Measurements from ENCODE around the gene HOXD3. TPM values are rescaled to one million over a fixed set of nuclear protein-coding genes. Genes with fewer than 3 reads are reported as not detected.

Gene HOXD3
- total and polyA plus RNA-seq, 9 of the 15 experiments (the other 6 are each of a cell fraction or from before 2014, with no cell fraction given) = not detected

DNA sequence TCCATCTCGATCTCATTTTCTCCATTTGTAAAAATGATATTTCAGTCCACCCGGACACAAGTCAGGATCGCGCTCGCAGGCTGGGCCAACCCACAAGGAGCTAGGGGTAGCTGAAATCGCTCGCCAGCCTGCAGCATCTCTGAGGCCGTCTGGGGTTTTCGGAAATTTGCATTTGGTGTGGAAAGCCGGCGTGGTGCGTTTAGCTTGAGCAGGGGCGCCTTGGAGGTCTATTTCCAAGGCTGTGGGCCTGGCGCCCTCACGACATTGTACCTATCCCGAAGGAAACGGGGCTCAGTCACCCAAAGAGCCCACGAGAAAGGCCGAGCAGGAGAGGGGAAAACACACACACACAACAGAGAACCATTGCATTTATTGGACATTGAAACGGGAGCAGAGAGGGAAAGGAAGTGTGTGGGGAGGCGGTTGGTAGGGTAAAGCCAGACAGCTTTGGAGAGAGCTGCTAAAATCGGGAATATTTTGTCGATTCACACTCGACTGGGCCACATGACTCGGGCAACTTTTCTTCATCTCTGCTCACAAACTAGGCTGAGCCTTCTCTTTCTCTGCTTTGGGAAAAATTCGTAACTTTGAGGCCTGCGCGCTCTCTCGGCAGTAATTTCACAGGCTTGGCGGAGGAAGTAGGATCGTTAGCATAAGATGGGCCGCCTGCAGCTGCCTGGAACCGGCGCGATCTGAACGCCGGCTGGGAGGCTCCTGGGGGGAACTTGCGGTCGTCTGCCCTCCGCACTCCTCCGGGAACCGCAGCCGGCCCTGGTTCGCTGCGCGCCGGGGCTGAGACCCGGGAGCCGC lies 28.7 kb upstream of the HOXD3 start:
- no peak overlapping the region for H3K9ac ChIP-seq (ENCODE audit: insufficient read depth in 1 of 2, low read depth in 2 of 2, low read length in 2 of 2)
- no TSS peak for BruUV-seq (replicated peaks)
- FAIRE-seq (no peak), DNase-seq (ENCODE audit: extremely low read depth in 1 of 4, low spot score in 3 of 4) (no peak), ATAC-seq (no peak)
- no peaks in the 10 kb centered on the region for H3K79me2 ChIP-seq (ENCODE audit: control insufficient read depth, insufficient read depth, low read length)
- in situ Hi-C loops (cut with MboI) (loop anchor here (5.0 to 25.0 kb wide), 4 partner anchors 509 to 1634 kb away; no protein-coding TSS in a partner anchor), intact Hi-C loops (cut with micrococcal nuclease) (loop anchor here (5.0 kb wide), 2 partner anchors 424 to 684 kb away; no protein-coding TSS in a partner anchor)
- 0 out of 2 replicates have a peak, but pooled peaks cover 8% of the 10 kb centered on the region for H4K20me1 ChIP-seq (replicated peaks; ENCODE audit: control insufficient read depth, insufficient read depth, low read length)
- H3K4me1 ChIP-seq (replicated peaks in 1 of 2; ENCODE audit: control insufficient read depth in 2 of 2, insufficient read depth in 2 of 2, low read length in 2 of 2) = peaks cover 0 to 22% of the 10 kb centered on the region in 2 experiments; a peak in 2 of 5 replicates
- H2AFZ ChIP-seq (ENCODE audit: low read depth, low read length) = no peak overlapping the region
- no peak overlapping the region for H3K4me2 ChIP-seq (ENCODE audit: insufficient read depth, low read length)
- no peak overlapping the region for H3K27ac ChIP-seq (ENCODE audit: extremely low read depth, low read depth, low read length)
- H3K4me3 ChIP-seq = no peak overlapping the region
- H3K27me3 ChIP-seq (ENCODE audit: control insufficient read depth in 2 of 2, insufficient read depth in 2 of 2, low read length in 2 of 2) = peaks cover 58 to 69% of the 10 kb centered on the region in 2 experiments
- CTCF ChIA-PET (ENCODE audit: low intra/inter-chr PET ratio) = interaction anchor here (0.6 to 2.5 kb wide), 5 partner anchors 524 to 1033 kb away, joined by 3 to 18 read pairs (median 5); no protein-coding TSS in a partner anchor
- H3K36me3 ChIP-seq (ENCODE audit: control insufficient read depth, insufficient read depth, low read length) = no peaks in the 10 kb centered on the region
- H3K9me1 ChIP-seq (ENCODE audit: control insufficient read depth, insufficient read depth, low read length) = no peaks in the 10 kb centered on the region
- 24% methylated on average over 49 of the region's 49 CpGs for WGBS (ENCODE audit: insufficient coverage, low coverage, missing lambda C conversion rate)
- POLR2A ChIA-PET = interaction anchor here (0.7 kb wide), 1 partner anchor 301 kb away, joined by 3 read pairs; no protein-coding TSS in a partner anchor
- H3K9me3 ChIP-seq (replicated peaks; ENCODE audit: control insufficient read depth, insufficient read depth, low read depth, low read length) = no peaks in the 10 kb centered on the region
- no peak for TF ChIP-seq ATF7 (IDR thresholded peaks at IDR 0.05)
- no peak for TF ChIP-seq MAFG (tag; conservative IDR thresholded peaks at IDR 0.05)
- no peak for TF ChIP-seq ETV6 (IDR thresholded peaks at IDR 0.05; ENCODE audit: borderline replicate concordance in 1 of 2, low read depth in 2 of 2, low read length in 1 of 2)
- no peak for TF ChIP-seq ETV6 (CRISPR knock-in tag; IDR thresholded peaks at IDR 0.05; ENCODE audit: borderline replicate concordance)
- TF ChIP-seq ZNF830 (CRISPR knock-in tag; IDR thresholded peaks at IDR 0.05) = no peak
- peak; percentile 62 for TF ChIP-seq CBX2 (IDR thresholded peaks at IDR 0.05; ENCODE audit: insufficient read depth, low read length, poor library complexity, severe bottlenecking)
- no peak for TF ChIP-seq ASH1L (IDR thresholded peaks at IDR 0.05; ENCODE audit: borderline replicate concordance, low read depth, partially characterized antibody)
- TF ChIP-seq SRSF1 (IDR thresholded peaks at IDR 0.05; ENCODE audit: low read depth, low read length) = no peak
- TF ChIP-seq RBM25 (IDR thresholded peaks at IDR 0.05; ENCODE audit: low read depth, low read length, severe bottlenecking) = no peak
- no peak for TF ChIP-seq POLR2B (IDR thresholded peaks at IDR 0.05; ENCODE audit: low read depth, partially characterized antibody)
- TF ChIP-seq NR2C1 (IDR thresholded peaks at IDR 0.05) = no peak
- no peak for TF ChIP-seq NR2C1 (tag; IDR thresholded peaks at IDR 0.05)
- TF ChIP-seq, protein P1, sequence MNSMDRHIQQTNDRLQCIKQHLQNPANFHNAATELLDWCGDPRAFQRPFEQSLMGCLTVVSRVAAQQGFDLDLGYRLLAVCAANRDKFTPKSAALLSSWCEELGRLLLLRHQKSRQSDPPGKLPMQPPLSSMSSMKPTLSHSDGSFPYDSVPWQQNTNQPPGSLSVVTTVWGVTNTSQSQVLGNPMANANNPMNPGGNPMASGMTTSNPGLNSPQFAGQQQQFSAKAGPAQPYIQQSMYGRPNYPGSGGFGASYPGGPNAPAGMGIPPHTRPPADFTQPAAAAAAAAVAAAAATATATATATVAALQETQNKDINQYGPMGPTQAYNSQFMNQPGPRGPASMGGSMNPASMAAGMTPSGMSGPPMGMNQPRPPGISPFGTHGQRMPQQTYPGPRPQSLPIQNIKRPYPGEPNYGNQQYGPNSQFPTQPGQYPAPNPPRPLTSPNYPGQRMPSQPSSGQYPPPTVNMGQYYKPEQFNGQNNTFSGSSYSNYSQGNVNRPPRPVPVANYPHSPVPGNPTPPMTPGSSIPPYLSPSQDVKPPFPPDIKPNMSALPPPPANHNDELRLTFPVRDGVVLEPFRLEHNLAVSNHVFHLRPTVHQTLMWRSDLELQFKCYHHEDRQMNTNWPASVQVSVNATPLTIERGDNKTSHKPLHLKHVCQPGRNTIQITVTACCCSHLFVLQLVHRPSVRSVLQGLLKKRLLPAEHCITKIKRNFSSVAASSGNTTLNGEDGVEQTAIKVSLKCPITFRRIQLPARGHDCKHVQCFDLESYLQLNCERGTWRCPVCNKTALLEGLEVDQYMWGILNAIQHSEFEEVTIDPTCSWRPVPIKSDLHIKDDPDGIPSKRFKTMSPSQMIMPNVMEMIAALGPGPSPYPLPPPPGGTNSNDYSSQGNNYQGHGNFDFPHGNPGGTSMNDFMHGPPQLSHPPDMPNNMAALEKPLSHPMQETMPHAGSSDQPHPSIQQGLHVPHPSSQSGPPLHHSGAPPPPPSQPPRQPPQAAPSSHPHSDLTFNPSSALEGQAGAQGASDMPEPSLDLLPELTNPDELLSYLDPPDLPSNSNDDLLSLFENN (IDR thresholded peaks at IDR 0.05; ENCODE audit: low read depth in 2 of 2, low read length in 2 of 2) = no peak
- TF ChIP-seq THRAP3 (IDR thresholded peaks at IDR 0.05; ENCODE audit: borderline replicate concordance) = no peak
- 0 out of 2 replicates have a peak, but pooled peaks have one; percentile 16 for TF ChIP-seq RNF2 (IDR thresholded peaks at IDR 0.05)
- no peak for TF ChIP-seq STAT5A (IDR thresholded peaks at IDR 0.05; ENCODE audit: borderline replicate concordance, low read length)
- no peak for TF ChIP-seq KHSRP (IDR thresholded peaks at IDR 0.05)
- TF ChIP-seq, protein P2, sequence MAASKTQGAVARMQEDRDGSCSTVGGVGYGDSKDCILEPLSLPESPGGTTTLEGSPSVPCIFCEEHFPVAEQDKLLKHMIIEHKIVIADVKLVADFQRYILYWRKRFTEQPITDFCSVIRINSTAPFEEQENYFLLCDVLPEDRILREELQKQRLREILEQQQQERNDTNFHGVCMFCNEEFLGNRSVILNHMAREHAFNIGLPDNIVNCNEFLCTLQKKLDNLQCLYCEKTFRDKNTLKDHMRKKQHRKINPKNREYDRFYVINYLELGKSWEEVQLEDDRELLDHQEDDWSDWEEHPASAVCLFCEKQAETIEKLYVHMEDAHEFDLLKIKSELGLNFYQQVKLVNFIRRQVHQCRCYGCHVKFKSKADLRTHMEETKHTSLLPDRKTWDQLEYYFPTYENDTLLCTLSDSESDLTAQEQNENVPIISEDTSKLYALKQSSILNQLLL (CRISPR knock-in tag; IDR thresholded peaks at IDR 0.05; ENCODE audit: borderline replicate concordance) = no peak

Data from K562 (cell line).